Tibial nerve (tissue), 4 donors: ENCODE results near the gene BTBD9. TPM values are rescaled to one million over a fixed set of nuclear protein-coding genes. Genes with fewer than 3 reads are reported as not detected.

Source experiments
- DNase-seq, 2 donors: peaks; one replicate each; pipeline ENCODE4 v3.0.0-alpha.2; 2019; ENCODE audit warnings: low spot score in 2 of 2
- H3K27ac ChIP-seq, 4 donors: fragments of 200-600 bp; sonication (generic) in 3 of 4; one replicate each; pipeline ENCODE4 v1.5.1; 2017 to 2019; ENCODE audit warnings: mild to moderate bottlenecking in 1 of 4
- H3K27me3 ChIP-seq, 2 donors: fragments of 200-600 bp; sonication (generic) in 1 of 2; one replicate each; pipeline versions ENCODE4 v1.5.1 to v1.6.0; 2017 to 2019
- H3K36me3 ChIP-seq, 3 donors: fragments of 200-600 bp; sonication (generic); one replicate each; pipeline ENCODE4 v1.5.1; 2018 to 2019
- H3K4me1 ChIP-seq, 4 donors: fragments of 200-600 bp; sonication (generic) in 3 of 4; one replicate each; pipeline ENCODE4 v1.5.1; 2017 to 2019
- H3K4me3 ChIP-seq, 4 donors: fragments of 200-600 bp; sonication (generic) in 3 of 4; one replicate each; pipeline ENCODE4 v1.5.1; 2017 to 2019; ENCODE audit warnings: mild to moderate bottlenecking in 1 of 4, moderate library complexity in 1 of 4
- H3K9me3 ChIP-seq, 4 donors: fragments of 200-600 bp; sonication (generic) in 3 of 4; one replicate each; pipeline ENCODE4 v1.5.1; 2017 to 2019
- EP300 ChIP-seq, 2 donors: sonication (generic); formaldehyde crosslinking; IDR thresholded peaks; one replicate each; pipeline ENCODE4 v1.6.1; 2017; ENCODE audit warnings: antibody characterized with exemption in 2 of 2, mild to moderate bottlenecking in 1 of 2
- POLR2A ChIP-seq, 2 donors: fragments of 450-650 bp; IDR thresholded peaks; one replicate each; pipeline ENCODE4 v1.6.1; 2017; ENCODE audit warnings: antibody characterized with exemption in 2 of 2, mild to moderate bottlenecking in 2 of 2, moderate library complexity in 2 of 2
- WGBS, 2 donors: methylation state at CpG; one replicate each; pipeline ENCODE4 v1.1.5; 2018; 5-methylcytosine and 5-hydroxymethylcytosine counted together
- total RNA-seq, 4 donors: library from RNA; depleted of rRNA; stranded (reverse); fragments of >200 nt; gene quantifications; one replicate each; pipeline ENCODE4 v1.1.0, GENCODE V29; 2016
- TF ChIP-seq, protein P1 (sequence below), 5 experiments: fragments of 200-600 bp in 3 of 5; fragments of 450-650 bp in 2 of 5; sonication (generic) in 3 of 5; IDR thresholded peaks; one replicate each; pipeline ENCODE4 v1.5.1; 2016 to 2019; ENCODE audit warnings: antibody characterized with exemption in 5 of 5, mild to moderate bottlenecking in 3 of 5, moderate library complexity in 2 of 5

The BTBD9 gene
- total RNA-seq, 4 donors from 2014 or later, result 7.5 to 23.9 (median 10.7) TPM

DNA sequence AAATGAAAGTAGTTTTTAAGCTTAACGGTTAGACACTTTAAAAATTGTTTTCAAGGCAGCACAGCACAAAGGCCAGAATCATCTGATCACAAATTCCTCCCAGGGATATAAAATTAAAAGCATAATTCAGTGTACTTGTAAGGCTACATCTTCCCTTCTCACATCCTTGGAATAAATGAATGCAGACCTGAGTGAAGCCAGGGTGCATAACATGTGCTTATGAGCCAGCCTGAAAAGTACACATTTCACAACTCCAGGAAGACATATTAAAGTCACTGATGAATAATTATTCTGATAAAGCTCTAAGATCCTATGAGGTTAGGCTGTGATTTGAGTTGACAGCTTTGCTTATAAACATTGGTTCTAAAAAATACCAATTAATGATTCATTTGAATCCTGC lies 163.6 kb downstream of the BTBD9 start:
- WGBS, 2 donors, result 88 to 92% methylated on average over 1 of the region's 1 CpG
- no peak for DNase-seq
- no peaks in the 10 kb centered on the region for H3K36me3 ChIP-seq
- TF ChIP-seq, protein P1, sequence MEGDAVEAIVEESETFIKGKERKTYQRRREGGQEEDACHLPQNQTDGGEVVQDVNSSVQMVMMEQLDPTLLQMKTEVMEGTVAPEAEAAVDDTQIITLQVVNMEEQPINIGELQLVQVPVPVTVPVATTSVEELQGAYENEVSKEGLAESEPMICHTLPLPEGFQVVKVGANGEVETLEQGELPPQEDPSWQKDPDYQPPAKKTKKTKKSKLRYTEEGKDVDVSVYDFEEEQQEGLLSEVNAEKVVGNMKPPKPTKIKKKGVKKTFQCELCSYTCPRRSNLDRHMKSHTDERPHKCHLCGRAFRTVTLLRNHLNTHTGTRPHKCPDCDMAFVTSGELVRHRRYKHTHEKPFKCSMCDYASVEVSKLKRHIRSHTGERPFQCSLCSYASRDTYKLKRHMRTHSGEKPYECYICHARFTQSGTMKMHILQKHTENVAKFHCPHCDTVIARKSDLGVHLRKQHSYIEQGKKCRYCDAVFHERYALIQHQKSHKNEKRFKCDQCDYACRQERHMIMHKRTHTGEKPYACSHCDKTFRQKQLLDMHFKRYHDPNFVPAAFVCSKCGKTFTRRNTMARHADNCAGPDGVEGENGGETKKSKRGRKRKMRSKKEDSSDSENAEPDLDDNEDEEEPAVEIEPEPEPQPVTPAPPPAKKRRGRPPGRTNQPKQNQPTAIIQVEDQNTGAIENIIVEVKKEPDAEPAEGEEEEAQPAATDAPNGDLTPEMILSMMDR (IDR thresholded peaks at IDR 0.05), result no peak
- TF ChIP-seq EP300 (IDR thresholded peaks at IDR 0.05), result no peak
- no peak for TF ChIP-seq POLR2A (IDR thresholded peaks at IDR 0.05)
- H3K9me3 ChIP-seq, result no peaks in the 10 kb centered on the region
- H3K4me1 ChIP-seq, result no peaks in the 10 kb centered on the region
- H3K27me3 ChIP-seq, result no peaks in the 10 kb centered on the region
- no peak overlapping the region for H3K27ac ChIP-seq
- H3K4me3 ChIP-seq, result no peak overlapping the region

DNA sequence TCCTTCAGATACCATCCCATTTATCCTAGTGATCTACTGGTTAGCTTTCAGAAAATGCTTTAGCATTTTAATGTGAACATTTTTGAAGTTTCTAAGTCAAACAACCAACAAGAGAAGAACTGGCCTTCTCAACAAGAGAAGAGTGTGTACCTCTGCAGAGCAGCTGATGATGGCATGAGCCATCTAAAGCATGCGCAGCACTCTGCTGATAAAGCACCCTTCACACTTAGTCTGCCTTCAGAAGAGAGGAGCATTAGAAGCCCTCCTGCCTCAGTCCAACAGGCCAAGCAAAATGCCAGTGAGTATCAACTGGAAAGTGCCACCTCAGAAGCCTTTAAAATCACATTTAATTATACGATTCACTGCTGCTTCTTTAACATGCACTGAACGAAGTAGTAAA lies 169.2 kb downstream of the BTBD9 start:
- no peaks in the 10 kb centered on the region for H3K9me3 ChIP-seq
- no peak overlapping the region for H3K4me3 ChIP-seq
- no peak for DNase-seq
- 94 to 96% methylated on average over 3 of the region's 3 CpGs for WGBS, 2 donors
- no peak overlapping the region for H3K27ac ChIP-seq
- no peaks in the 10 kb centered on the region for H3K27me3 ChIP-seq
- H3K36me3 ChIP-seq, result no peaks in the 10 kb centered on the region
- TF ChIP-seq, protein P1 (IDR thresholded peaks at IDR 0.05), result no peak
- TF ChIP-seq EP300 (IDR thresholded peaks at IDR 0.05) (no peak), POLR2A (IDR thresholded peaks at IDR 0.05) (no peak)
- H3K4me1 ChIP-seq, result no peaks in the 10 kb centered on the region

DNA sequence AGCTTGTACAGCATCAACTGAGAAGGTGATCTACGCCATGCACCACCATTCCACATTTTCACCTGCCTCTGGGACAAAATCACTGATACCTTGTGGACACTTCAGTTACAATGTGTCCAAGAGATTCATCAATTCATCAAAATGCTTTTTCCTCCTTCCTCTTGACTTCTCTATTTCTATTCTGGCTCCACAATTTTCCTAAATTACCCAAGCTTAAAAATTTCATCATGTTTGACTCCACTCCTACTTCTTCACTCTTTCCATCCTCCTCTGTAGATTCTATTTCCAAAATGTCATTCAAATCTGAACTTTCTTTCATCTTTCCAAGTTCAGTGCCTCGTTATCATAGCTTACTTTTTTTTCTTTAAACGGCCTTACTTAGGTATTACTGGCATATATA lies 172.2 kb downstream of the BTBD9 start:
- DNase-seq, result no peak
- Histone ChIP-seq H3K4me1 (no peaks in the 10 kb centered on the region), H3K9me3 (peaks cover 0 to 7% (median 0%) of the 10 kb centered on the region in 4 donors), H3K4me3 (no peak overlapping the region), H3K27me3 (no peaks in the 10 kb centered on the region), H3K27ac (no peak overlapping the region), H3K36me3 (no peaks in the 10 kb centered on the region)
- TF ChIP-seq EP300 (IDR thresholded peaks at IDR 0.05) (no peak), POLR2A (IDR thresholded peaks at IDR 0.05) (no peak)
- TF ChIP-seq, protein P1 (IDR thresholded peaks at IDR 0.05), result no peak
- 89 to 94% methylated on average over 3 of the region's 3 CpGs for WGBS, 2 donors

DNA sequence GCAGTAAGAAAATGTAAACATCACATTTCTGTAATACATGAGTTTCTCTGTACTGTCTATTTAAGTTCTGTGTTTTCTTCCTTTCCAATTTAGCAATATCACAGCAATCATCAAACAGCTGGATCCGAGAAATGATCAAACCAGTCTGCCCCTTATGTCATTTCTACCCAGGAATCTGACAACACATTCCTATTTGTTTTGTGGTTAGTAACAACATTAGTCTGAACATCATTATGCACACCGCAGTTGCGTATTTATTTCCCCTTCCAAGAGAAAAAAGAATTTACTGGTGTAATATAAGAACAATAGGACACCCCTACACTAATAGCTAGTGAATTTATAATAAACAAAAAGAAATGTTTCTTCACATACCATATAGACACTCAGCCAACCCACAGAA lies 179.5 kb downstream of the BTBD9 start:
- TF ChIP-seq, protein P1 (IDR thresholded peaks at IDR 0.05), result no peak
- no peak for TF ChIP-seq POLR2A (IDR thresholded peaks at IDR 0.05)
- no peak for TF ChIP-seq EP300 (IDR thresholded peaks at IDR 0.05)

DNA sequence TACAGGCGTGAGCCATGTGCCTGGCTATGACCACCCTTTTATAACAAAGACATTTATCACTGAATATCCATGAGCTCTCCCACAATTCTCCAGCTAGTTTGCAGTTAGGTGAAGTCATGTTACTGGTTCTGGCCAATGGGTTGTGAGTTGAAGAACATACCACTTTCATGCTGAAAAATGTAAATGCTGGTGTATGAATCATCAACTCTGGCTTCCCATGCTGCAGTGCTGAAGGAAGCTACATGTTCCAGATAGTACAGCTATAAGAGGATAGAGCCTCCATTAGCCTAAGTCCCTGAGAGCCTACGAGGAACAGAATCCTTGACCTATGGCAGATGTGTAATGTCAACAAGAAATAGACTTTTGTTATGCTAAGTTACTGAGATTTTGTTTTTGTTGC lies 180.4 kb downstream of the BTBD9 start:
- Histone ChIP-seq H3K27me3 (no peaks in the 10 kb centered on the region), H3K27ac (no peak overlapping the region), H3K4me1 (no peaks in the 10 kb centered on the region), H3K9me3 (peaks cover 0 to 4% (median 0%) of the 10 kb centered on the region in 4 donors), H3K4me3 (no peak overlapping the region), H3K36me3 (no peaks in the 10 kb centered on the region)
- DNase-seq, result no peak
- TF ChIP-seq POLR2A (IDR thresholded peaks at IDR 0.05), result no peak
- TF ChIP-seq EP300 (IDR thresholded peaks at IDR 0.05), result no peak
- TF ChIP-seq, protein P1 (IDR thresholded peaks at IDR 0.05), result no peak
- 89 to 96% methylated on average over 2 of the region's 2 CpGs for WGBS, 2 donors

More for the DNA sequence above, 179.5 kb downstream of the BTBD9 start:
- Histone ChIP-seq H3K36me3 (no peaks in the 10 kb centered on the region), H3K4me3 (no peak overlapping the region), H3K9me3 (peaks cover 0 to 7% (median 0%) of the 10 kb centered on the region in 4 donors), H3K27me3 (no peaks in the 10 kb centered on the region), H3K4me1 (no peaks in the 10 kb centered on the region), H3K27ac (no peak overlapping the region)
- no peak for DNase-seq
- WGBS, 2 donors, result 68 to 84% methylated on average over 3 of the region's 3 CpGs
